ENCODE measurements around the gene VGLL3.
"Not testable (repeated sequence)": the region's sequence is repeated elsewhere in the genome, so short reads cannot be mapped to it uniquely, and the experiment has no call there.

VGLL3 gene

DNA sequence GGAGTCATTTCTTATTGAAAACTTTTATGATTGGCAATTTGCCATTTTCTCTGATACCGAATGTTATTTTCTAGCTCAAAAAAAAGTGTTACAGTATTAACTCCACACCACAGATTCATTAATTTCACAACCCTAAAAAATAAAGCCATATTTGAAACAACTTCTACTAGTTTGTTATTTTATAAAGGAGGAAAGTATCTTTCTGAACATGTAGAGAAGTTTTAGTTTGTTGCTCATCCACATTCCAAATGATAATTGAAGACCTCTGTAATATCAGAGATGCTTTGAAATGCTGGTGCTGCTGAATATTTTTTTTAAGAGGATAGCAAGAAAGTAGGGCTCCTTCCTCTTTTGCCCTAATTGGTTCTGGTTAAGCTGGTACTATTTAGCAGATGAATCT is 1.9 kb downstream of the VGLL3 start:
- no peak for DNase-seq

DNA sequence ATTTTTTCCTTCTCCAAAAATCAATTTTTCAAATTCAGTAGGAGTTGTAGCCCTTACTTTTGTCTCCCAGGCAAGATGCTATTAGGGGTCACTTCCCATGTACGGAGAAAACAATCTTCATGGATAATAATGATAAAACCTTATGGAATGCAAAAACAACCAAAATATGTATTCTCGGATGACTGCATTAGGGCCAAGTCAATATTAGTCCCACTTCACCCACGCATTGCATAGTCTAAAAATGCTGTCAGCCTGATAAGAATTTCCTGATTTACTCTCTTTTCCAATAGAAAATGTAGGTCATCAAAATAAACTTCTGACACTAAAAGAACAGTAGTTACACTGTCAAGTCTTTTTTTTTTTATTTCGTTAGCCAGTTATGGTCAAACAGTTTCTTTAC is 2.7 kb downstream of the VGLL3 start:
- DNase-seq, result no peak

- DNase-seq, result no peak
Measured at GRCh38 chr3:86987421-86987715, 3.6 kb downstream of the VGLL3 start.

- DNase-seq, result no peak
Measured at GRCh38 chr3:86986671-86987420, 4.1 kb downstream of the VGLL3 start.

DNA sequence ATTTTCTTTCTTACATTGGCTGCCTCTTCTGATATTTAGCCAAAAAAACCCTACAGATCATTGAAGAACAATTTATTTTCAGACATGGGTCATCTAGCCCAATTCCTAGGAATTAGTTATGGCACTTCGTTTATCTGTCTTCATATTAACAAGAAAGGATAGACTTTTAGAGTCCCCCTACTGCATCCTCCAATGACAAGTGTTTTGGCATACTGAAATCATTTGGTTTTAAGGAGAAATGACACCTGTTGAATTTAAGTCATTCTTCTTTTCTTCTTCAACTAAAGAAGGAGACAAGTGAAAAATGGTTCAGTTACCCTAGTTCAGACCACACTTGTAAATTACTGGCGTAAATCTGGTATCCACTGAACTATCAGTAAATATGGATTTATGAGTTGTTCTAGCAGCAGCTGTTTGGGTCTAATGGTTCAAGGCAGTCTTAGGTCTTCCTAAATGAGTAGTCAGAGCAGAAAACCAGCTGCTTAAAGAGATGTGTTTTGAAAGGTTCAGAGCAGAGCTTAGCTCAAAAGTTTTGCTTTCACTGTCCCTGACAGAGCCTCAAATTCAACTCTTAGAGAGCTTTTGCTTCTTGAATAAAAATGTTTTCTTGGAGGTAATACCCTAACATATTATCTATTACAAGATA is 5.6 kb downstream of the VGLL3 start:
- no peak for DNase-seq

DNA sequence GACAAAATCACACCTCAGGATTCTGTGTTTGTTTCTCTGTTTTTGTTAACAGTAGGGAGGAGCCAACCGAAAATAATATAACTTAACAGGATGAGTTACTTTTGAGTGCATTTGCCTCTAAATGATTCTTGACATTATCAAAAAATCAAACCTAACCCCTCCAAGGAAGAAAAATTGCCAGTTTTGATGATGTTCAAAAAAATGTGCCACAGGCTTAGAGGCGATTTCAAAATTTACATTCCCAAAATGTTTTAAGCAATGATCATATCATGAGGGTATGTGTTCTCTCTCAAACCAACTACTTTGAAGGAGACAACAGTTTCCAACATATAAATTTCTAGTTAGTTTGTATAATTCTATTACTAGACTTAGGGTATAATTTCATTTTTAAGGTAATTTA is 6.7 kb downstream of the VGLL3 start:
- DNase-seq, result no peak

DNA sequence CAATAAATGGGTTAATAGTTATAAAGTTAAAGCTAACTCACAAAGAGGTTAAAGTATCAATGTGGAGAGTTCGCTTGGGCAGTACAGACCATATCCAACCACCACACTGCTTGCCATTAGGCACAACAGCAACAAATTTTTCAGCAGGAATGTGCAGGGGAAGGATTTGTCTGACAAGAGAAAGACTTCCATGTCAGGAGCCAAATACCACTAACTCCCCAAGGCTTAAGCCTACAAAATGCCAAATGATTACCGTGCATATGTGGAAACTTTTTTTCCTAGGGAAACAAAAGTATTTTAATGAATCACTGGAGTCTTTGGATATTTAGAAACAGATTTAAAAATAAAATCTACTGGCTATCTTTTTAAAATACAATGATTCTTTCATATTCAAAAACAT is 8.1 kb downstream of the VGLL3 start:
- DNase-seq, result no peak

GRCh38 chr3:86978111-86978551 is 12.8 kb downstream of the VGLL3 start:
- no peak for DNase-seq

DNA sequence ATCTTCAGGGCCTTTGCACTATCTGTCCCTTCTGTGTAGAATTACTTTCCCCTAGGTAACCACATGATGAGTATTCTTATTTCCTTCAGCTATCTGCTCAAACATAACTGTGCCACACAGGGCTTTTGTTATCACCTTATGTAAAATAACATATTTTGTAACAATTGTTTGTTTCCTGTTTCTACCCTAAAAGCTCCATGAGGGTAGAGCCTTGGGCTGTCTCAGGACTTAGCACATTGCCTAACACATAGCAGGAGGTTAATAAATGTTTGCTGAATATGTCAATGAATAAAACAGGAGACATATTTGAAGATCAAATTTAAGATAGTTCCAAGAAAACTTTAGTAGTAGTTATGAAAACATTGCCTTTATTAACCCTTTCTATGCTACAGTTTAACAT is 14.7 kb downstream of the VGLL3 start:
- DNase-seq, result no peak

GRCh38 chr3:86974177-86974576 is 16.8 kb downstream of the VGLL3 start:
- not testable (repeated sequence) for DNase-seq

- DNase-seq, result no peak
Measured at GRCh38 chr3:86973440-86973839, 17.5 kb downstream of the VGLL3 start.

- DNase-seq, result no peak
Measured at GRCh38 chr3:86969500-86970189, 21.3 kb downstream of the VGLL3 start.

DNA sequence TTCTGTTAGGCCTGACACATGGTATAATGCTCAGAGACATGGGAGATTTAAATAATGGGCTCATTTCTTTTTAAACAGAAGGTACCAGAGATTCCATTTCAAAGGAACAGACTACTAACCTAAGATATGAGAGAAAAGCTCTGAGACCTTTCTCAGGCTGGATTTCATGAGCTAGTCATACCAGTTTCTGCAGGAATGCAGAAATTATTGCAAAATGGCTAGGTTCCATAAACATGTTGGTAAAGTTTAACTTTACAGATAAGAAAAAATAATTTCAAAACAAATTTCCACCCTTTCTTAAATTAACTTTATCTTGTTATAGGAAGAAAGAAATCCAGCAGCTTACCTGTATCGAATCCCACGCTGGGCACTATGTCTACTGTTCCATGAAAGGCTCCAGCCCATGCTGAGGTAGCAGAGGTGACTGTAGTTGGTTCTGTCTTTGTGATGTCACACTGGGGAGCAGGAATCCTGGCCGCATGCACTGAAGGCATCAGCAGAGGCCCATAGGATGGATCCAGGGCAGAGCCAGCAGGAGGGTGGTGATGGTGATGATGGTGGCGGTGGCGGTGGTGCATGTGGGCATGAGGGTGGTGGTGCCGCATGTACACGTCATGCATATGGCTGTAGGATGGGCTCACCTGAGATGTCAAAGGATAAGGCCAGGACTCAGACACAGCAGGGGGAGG is 22.6 kb downstream of the VGLL3 start:
- no peak for DNase-seq

DNA sequence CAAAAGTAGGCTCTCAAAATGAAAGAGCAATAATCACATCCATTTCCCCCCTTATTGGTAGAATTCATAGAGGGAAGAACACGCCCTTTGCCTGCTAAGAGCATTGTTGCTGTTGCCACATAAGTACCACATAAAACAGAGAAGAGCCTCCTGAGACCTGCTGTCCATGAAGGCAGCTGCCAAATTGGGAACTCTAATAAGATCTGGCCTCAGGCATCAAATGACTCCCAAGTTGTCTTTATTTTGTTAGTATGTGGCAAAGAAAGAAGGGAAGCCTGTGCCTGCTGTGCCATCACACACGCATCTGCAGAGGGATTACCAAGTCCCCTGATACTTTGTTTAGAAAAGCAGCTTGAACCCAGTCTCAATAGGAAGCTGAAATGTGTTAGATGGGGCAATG is 23.9 kb downstream of the VGLL3 start:
- DNase-seq, result no peak

DNA sequence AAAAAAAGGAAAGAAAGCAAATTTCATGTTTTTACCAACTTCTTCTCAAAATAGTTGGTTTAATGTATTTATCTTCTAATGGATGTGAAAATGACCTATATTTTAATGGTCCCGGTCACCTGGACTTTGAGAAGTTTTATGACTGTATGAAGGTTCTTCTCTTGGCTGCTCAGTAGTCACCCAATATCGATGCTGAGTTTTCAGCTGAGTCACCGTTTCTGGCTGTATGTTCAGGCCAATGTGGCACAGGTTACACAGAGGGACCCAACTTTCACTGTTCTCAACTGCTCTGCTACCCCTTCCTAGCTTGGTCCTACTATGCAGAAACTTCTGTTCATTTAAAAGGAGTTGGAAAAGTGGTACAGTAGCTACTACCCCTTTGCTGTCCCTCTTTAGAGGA is 25.8 kb downstream of the VGLL3 start:
- no peak for DNase-seq

DNA sequence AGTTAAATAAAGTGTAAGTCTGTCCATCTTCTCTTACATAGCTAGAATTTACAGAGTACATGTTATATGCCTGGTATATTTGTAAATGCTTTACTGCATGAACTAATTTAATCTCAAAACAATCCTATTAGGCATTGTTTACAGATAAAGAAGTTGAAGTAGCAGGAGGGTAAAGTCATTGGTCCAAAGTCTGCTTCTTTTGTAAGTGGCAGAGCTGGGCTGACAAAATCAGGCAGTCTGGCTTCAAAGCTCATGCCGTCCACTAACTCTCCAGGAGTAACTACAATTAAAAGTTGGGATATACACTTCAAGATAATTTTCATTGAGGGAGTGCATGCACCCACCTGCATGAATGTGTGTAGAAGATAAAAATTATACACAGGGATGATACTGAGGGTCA is 27.3 kb downstream of the VGLL3 start:
- DNase-seq, result no peak

- no peak for DNase-seq
Measured at GRCh38 chr3:86961297-86961696, 29.7 kb downstream of the VGLL3 start.

DNA sequence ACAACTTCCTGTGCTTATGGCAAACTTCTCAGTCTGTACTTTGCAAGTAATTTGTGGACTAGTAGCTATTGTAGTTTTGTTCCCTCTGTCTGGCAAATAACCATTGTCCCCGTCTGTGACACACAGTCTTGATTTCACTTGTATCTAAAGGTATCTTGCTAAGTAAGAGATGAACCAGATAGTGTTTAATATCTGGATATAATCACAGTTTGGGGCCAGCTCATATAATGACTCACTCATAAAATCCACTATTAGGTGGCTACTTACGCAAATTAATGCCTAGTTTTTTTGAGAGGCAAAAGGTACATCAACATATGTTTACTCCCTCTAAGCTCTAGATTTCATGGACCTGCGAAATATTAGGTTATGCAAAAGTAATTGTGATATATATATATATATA is 30.4 kb downstream of the VGLL3 start:
- DNase-seq, result no peak

DNA sequence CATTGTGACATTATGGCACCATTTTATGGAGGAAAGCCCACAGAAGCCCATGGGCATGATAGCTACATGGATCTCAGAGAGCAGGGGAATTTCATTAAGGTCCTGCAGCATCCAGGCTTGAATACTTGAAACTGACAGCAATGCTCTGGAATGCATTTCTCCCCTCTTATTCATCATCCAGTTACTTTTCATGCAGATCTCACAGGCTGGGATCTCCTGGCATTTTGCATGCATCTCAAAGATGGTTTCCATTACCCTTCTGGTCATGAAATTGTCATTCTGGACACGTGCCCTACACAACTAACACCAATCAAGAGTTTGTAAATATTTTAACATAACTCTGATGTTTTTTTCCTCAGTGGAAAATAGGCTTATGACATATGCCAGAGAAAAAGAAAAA is 32.4 kb downstream of the VGLL3 start:
- no peak for DNase-seq

DNA sequence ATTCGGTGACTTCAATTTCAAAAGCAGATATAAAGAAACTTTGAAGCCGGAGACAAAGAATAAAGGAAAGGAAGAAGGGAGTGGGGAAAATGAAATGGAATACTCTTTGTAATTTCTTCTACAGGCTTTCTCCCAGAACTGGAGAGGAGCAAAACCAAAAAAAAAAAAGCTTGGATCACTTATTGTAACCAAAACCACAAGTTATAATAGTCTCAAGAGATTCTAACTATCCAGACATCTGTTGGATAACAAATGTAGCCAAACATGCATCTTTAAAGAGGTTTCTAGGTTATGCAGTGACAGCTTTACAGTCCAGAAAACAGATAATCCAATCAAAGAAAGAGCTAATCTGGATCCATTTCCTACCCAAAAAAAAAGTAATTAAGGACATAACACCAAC is 36.2 kb downstream of the VGLL3 start:
- no peak for DNase-seq

DNA sequence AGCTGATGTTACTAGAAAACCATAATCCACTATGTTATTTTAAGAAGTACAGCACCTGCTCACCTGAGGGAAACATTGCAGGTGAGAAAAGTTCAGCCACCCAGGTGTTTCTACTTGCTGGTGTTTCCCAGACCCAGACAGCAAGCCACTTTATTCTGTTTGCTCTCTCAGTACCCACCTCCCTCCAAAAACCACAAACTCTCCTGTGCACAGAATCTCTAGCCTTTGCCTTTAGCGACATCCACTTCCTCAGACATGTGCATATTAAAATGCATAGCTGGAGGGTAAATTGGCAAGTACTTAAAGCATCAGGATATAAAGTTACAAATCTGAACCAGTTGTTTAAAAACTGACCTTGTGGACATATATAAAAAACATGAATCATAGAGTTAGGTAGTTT is 36.7 kb downstream of the VGLL3 start:
- no peak for DNase-seq

DNA sequence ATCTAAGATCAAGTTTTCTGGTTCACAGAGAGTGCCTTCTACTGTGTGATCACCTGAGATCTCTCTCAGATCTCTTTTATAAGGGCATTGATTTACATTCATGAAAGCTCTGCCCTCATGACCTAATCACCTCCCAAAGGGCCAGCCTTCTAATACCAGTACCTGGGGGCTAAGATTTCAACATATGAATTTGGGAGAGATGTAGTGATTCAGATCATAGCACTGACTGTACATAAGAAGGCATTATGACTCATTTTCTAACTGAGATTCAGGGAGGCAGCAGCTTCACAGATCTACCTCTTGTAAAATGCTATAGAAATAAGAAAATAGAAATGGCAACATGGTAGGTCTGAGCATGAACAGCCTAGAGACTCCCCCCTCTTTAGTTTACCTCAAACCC is 39.6 kb downstream of the VGLL3 start:
- no peak for DNase-seq

GRCh38 chr3:86950717-86951116 is 40.2 kb downstream of the VGLL3 start:
- DNase-seq, result no peak

- DNase-seq, result no peak
Measured at GRCh38 chr3:86949850-86950249, 41.1 kb downstream of the VGLL3 start.
